ENCODE data around the gene PEX6. TPM values are rescaled to one million over a fixed set of nuclear protein-coding genes. Genes with fewer than 3 reads are reported as not detected.

Gene PEX6
- total RNA-seq, 2 experiments from 2014 or later: 7.3 to 9.0 TPM

DNA sequence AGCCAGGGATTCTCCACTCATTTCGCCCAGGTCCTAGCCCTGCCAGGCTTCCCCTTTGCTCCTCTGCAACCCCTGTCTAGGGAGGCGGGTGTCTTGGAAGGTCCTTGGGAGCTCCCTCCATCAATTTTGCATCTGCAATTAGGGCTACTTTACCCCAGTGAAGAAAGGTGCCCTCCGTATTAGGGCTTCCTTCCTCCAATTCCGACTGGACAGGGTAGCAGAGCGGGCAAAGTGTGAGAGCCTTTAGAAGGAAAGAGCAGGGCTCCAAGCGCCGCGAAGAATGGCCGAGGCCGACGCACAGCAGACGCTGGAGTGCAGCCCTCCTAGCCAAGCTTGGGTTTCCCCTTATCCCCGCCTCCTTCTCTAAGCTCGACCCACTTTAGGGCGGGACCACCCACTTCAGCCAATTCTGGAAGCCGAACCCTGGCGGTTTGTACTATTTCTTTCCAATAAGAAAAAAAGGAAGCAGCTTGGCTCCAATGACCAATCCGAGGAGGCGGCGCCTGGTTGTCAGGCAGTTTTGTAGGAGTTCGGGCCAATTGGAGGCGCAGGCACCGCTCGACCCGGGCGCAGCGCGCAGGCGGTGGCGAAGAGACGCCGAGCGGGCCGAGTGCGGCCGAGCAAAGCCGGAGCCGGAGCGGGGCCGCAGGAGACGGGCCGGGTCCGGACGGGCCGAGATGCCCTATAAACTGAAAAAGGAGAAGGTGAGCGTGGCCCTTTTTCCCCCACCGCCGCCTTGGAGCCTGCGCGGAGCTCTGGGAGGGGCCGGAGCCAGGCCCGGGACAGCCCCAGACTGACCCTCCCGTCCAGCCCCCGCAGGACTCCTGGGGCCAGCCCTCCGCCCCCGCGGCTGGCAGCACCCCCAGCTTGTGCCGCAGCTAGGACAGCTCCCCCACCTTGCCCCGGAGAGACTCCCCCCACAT lies 5.3 kb upstream of the PEX6 start, which contains the start of gene PPP2R5D:
Gene PPP2R5D, plus strand, starts transcription at position 570 of the 923 bp plus-strand sequence. Its CDS starts 108 bp downstream, at position 678.
- peaks cover 6% of the 10 kb centered on the region for H3K36me3 Mint-ChIP-seq (ENCODE audit: low read depth)
- TF ChIP-seq, protein P1, sequence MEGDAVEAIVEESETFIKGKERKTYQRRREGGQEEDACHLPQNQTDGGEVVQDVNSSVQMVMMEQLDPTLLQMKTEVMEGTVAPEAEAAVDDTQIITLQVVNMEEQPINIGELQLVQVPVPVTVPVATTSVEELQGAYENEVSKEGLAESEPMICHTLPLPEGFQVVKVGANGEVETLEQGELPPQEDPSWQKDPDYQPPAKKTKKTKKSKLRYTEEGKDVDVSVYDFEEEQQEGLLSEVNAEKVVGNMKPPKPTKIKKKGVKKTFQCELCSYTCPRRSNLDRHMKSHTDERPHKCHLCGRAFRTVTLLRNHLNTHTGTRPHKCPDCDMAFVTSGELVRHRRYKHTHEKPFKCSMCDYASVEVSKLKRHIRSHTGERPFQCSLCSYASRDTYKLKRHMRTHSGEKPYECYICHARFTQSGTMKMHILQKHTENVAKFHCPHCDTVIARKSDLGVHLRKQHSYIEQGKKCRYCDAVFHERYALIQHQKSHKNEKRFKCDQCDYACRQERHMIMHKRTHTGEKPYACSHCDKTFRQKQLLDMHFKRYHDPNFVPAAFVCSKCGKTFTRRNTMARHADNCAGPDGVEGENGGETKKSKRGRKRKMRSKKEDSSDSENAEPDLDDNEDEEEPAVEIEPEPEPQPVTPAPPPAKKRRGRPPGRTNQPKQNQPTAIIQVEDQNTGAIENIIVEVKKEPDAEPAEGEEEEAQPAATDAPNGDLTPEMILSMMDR (IDR thresholded peaks at IDR 0.05): no peak
- peak; percentile 94 for ATAC-seq
- ChIA-PET CTCF (interaction anchor here (1.0 to 1.8 kb wide), 5 partner anchors 25 to 245 kb away, joined by 3 to 7 read pairs (median 3); partner anchors contain the start of gene DNPH1), POLR2A (interaction anchor here (0.6 to 2.2 kb wide), 13 partner anchors 9 to 253 kb away, joined by 3 to 17 read pairs (median 5); partner anchors contain the start of genes CNPY3, KLC4, KLHDC3 and MEA1)
- intact Hi-C loops (cut with micrococcal nuclease): no loop called here
- H3K27ac Mint-ChIP-seq: peak within 1 kb of the TSS; percentile 84
- H3K4me3 Mint-ChIP-seq: peak within 1 kb of the TSS; percentile 88
- peaks cover 55% of the 10 kb centered on the region for H3K4me1 Mint-ChIP-seq (ENCODE audit: low read depth)
- no peaks in the 10 kb centered on the region for H3K27me3 Mint-ChIP-seq
- no peaks in the 10 kb centered on the region for H3K9me3 Mint-ChIP-seq
- peak; percentile 99 for DNase-seq

DNA sequence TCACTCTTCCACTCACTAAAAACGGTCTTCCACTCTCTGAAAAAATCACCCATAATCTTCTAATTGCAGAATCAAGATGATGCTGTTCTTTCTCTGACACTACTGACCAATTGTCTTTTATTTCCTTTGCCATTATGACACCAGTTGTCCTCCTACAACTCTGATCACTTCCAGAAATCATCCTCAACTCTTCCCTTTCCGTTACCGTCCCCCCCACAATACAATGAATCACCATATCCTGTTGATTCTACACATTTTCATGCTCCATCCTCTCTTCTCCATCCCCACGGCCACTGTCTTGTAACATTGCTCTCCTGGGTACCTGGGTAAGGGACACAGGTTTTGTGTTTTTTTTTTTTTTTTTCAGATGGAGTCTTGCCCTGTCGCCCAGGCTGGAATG lies 2.9 kb upstream of the PEX6 start:
- peaks cover 10% of the 10 kb centered on the region for H3K36me3 Mint-ChIP-seq (ENCODE audit: low read depth)
- no peak overlapping the region for H3K4me3 Mint-ChIP-seq
- peak overlapping the region; percentile 2 for H3K27ac Mint-ChIP-seq
- H3K27me3 Mint-ChIP-seq: no peaks in the 10 kb centered on the region
- intact Hi-C loops (cut with micrococcal nuclease): no loop called here
- peaks cover 43% of the 10 kb centered on the region for H3K4me1 Mint-ChIP-seq (ENCODE audit: low read depth)
- no peaks in the 10 kb centered on the region for H3K9me3 Mint-ChIP-seq
- POLR2A ChIA-PET: no interaction called here
- CTCF ChIA-PET: no interaction called here
- TF ChIP-seq, protein P1 (IDR thresholded peaks at IDR 0.05): no peak
- DNase-seq (no peak), ATAC-seq (no peak)

DNA sequence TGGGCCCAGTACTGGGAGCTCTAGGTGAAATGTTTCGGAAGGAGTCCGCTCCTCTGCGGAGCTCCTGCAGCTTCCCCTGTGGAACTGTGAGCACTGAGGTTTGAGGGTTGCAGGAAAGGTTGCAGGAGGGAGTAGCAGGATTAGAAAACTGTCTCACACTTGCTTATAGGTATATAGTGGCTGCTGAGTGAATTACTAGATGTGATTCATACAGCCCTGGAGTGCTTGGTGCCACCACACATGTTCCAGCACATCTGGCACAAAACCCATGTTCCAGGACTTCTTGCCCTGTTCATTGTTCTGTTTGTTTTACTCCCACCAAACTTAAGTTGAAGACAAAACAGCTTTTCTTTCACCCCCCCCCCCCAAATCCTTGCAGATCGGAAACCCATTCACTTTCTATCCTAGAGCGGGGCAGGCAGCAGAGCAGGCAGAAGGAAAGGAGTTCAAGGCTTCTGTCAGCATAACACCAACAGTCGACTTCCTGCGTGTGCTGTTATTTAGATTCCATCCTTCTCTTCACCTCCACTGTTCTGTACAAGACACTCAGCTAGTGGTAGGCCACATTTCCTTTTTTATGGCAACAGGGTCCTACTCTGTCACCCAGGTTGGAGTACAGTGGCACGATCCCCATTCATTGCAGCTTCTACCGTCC lies 669 bp upstream of the PEX6 start:
- peaks cover 43% of the 10 kb centered on the region for H3K4me1 Mint-ChIP-seq (ENCODE audit: low read depth)
- H3K36me3 Mint-ChIP-seq (ENCODE audit: low read depth): peaks cover 19% of the 10 kb centered on the region
- peak; percentile 17 for ATAC-seq
- peak overlapping the region; percentile 95 for H3K27ac Mint-ChIP-seq
- POLR2A ChIA-PET: interaction anchor here (0.6 to 3.8 kb wide), 26 partner anchors 8 to 272 kb away, joined by 3 to 38 read pairs (median 4); partner anchors contain the start of genes CNPY3, CUL7, KLHDC3 and PTCRA
- TF ChIP-seq, protein P1 (IDR thresholded peaks at IDR 0.05): no peak
- H3K4me3 Mint-ChIP-seq: peak overlapping the region; percentile 85
- H3K9me3 Mint-ChIP-seq: no peaks in the 10 kb centered on the region
- no peaks in the 10 kb centered on the region for H3K27me3 Mint-ChIP-seq
- intact Hi-C loops (cut with micrococcal nuclease): loop anchor here (1.0 to 5.0 kb wide), 2 partner anchors 33 to 49 kb away; partner anchors contain the start of genes KLHDC3 and MEA1
- CTCF ChIA-PET: interaction anchor here (1.3 to 2.5 kb wide), 3 partner anchors 50 to 164 kb away, joined by 8 to 10 read pairs (median 9); partner anchors contain the start of gene CNPY3
- peak; percentile 49 for DNase-seq

DNA sequence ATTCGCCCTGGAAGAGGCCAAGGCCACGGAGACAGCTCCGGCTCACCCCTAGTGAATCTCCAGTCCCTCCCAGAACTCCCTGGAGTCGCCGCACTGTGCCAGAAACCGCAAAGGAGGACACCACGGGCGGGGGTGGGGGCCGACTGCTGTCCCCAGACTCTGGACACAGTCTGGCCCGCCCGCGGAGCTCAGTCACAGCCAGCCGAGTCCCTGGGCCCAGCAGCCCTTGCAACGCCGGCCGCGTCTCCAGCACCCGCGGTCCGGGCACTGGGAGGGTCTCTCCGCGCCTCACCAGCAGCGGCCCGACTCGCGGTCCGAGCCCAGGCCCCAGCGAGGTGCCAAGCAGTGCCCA lies 518 bp downstream of the PEX6 start:
- H3K4me1 Mint-ChIP-seq (ENCODE audit: low read depth): peaks cover 45% of the 10 kb centered on the region
- H3K27me3 Mint-ChIP-seq: no peaks in the 10 kb centered on the region
- peak overlapping the region; percentile 88 for H3K4me3 Mint-ChIP-seq
- no peaks in the 10 kb centered on the region for H3K9me3 Mint-ChIP-seq
- H3K27ac Mint-ChIP-seq: peak overlapping the region; percentile 81
- CTCF ChIA-PET: interaction anchor here (2.5 kb wide), 1 partner anchor 49 kb away, joined by 10 read pairs; the partner anchor contains the start of gene CNPY3
- POLR2A ChIA-PET: interaction anchor here (0.7 to 3.8 kb wide), 14 partner anchors 8 to 196 kb away, joined by 3 to 38 read pairs (median 6); partner anchors contain the start of genes CNPY3, CUL7 and KLHDC3
- ATAC-seq: no peak
- TF ChIP-seq, protein P1 (IDR thresholded peaks at IDR 0.05): no peak
- intact Hi-C loops (cut with micrococcal nuclease): loop anchor here (5.0 kb wide), 1 partner anchor 34 kb away; the partner anchor contains the start of genes KLHDC3 and MEA1
- peaks cover 20% of the 10 kb centered on the region for H3K36me3 Mint-ChIP-seq (ENCODE audit: low read depth)
- DNase-seq: no peak
